Measurements from ENCODE around the gene SEMG2. TPM values are rescaled to one million over a fixed set of nuclear protein-coding genes. Genes with fewer than 3 reads are reported as not detected.

The SEMG2 gene
- polyA plus RNA-seq, 1 of the 3 experiments (the other 2 are of a cell fraction): not detected

DNA sequence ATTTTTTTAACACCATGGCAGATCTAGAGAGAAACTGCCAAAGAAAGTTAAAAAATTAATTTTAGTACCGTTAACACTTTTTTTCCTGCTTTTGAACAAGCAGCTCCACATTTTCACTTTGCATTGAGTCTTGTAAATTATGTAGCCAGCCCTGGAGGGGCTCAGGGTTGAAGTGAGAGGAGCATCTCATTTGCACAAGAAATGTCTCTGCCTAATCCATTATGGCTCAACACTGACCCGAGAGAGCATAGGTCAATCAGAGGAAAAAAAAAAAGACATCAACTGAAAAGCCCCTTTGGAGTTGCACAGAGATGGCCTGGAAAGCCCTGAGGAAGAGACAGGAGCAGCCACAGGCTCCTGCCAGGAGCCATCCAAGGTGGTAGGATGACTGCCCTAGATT is 37.5 kb downstream of the SEMG2 start (continued):
- no peak for TF ChIP-seq REST (IDR thresholded peaks at IDR 0.05; ENCODE audit: low read depth, low read length)

DNA sequence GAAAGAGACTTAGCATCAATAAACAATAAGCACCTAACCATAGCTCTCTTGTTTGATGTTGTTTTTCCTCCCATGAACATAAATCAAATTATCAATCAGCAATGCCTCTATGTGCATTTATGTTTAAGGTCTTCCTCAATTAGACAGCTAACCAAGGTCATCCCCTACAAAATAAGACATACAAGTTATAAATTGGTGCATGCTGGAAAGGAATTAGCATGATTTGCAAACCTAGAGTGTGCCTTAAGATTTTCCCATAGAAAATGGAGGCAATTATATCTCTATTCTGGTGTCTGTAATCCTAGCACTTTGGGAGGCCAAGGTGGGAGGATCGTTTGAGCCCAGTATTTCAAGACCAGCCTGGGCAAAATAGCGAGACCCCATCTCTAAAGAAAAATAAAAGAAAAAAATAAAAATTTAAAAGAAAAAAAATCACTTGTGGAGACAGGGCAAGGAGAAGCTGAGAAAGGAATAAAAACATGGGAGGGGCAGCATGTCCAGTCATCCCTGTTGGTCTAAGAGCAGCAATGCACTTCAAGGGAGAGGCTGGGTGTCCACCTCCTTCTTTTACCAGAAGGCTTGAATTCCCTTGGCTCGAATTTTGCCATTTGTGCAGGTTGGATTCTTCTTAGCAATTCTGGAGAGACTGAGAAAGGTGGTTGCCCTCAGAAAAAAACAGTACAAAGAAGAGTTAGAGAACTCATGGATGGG is 42.5 kb downstream of the SEMG2 start:
- H3K9me3 ChIP-seq: no peaks in the 10 kb centered on the region
- no peak overlapping the region for H3K4me3 ChIP-seq (ENCODE audit: low read depth in 2 of 2, low read length in 1 of 2)
- H3K79me2 ChIP-seq (ENCODE audit: insufficient read depth): no peaks in the 10 kb centered on the region
- no peaks in the 10 kb centered on the region for H3F3A ChIP-seq (replicated peaks; ENCODE audit: insufficient read depth)
- H3K4me1 ChIP-seq (ENCODE audit: control insufficient read depth in 1 of 2, insufficient read depth in 2 of 2, low read depth in 1 of 2, low read length in 1 of 2): no peaks in the 10 kb centered on the region
- H3K9me2 ChIP-seq: no peaks in the 10 kb centered on the region
- no peak for DNase-seq
- no peak overlapping the region for H3K9ac ChIP-seq
- ChIA-PET CTCF (interaction anchor here (1.4 to 1.5 kb wide), 2 partner anchors 10 to 219 kb away, joined by 3 read pairs; no protein-coding TSS in a partner anchor), POLR2A (no interaction called here)
- TF ChIP-seq SIN3A (IDR thresholded peaks at IDR 0.05; ENCODE audit: borderline replicate concordance, low read depth, low read length) (no peak), REST (IDR thresholded peaks at IDR 0.05; ENCODE audit: low read depth, low read length) (no peak), RXRA (IDR thresholded peaks at IDR 0.05; ENCODE audit: borderline replicate concordance, low read depth) (no peak), CHD2 (IDR thresholded peaks at IDR 0.05; ENCODE audit: low read length, partially characterized antibody) (no peak), RFX5 (IDR thresholded peaks at IDR 0.05; ENCODE audit: low read length) (no peak), MEF2A (IDR thresholded peaks at IDR 0.05; ENCODE audit: borderline replicate concordance, low read depth) (no peak), USF2 (IDR thresholded peaks at IDR 0.05; ENCODE audit: borderline replicate concordance, low read depth, low read length) (no peak)
- TF ChIP-seq, protein P1, sequence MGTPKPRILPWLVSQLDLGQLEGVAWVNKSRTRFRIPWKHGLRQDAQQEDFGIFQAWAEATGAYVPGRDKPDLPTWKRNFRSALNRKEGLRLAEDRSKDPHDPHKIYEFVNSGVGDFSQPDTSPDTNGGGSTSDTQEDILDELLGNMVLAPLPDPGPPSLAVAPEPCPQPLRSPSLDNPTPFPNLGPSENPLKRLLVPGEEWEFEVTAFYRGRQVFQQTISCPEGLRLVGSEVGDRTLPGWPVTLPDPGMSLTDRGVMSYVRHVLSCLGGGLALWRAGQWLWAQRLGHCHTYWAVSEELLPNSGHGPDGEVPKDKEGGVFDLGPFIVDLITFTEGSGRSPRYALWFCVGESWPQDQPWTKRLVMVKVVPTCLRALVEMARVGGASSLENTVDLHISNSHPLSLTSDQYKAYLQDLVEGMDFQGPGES (IDR thresholded peaks at IDR 0.05; ENCODE audit: low read depth, low read length): no peak
- H3K36me3 ChIP-seq (replicated peaks in 1 of 2; ENCODE audit: control insufficient read depth in 1 of 2, insufficient read depth in 2 of 2, low read length in 1 of 2): no peaks in the 10 kb centered on the region
- WGBS (ENCODE audit: low lambda C conversion rate): 2% methylated on average over 3 of the region's 3 CpGs
- no peaks in the 10 kb centered on the region for H4K20me1 ChIP-seq (ENCODE audit: insufficient read depth)
- H3K4me2 ChIP-seq: no peak overlapping the region
- H3K27ac ChIP-seq (ENCODE audit: low read depth in 2 of 2, low read length in 1 of 2): no peak overlapping the region
- peaks cover 35% of the 10 kb centered on the region for H3K27me3 ChIP-seq (ENCODE audit: insufficient read depth)
- no peak overlapping the region for H2AFZ ChIP-seq (ENCODE audit: low read depth)
